DOHH2 (cell line): ENCODE data around the gene PIGZ.

Experiments used
- EZH2phosphoT487 ChIP-seq: fragments of 200-600 bp; sonication (generic); IDR thresholded peaks from 2 replicates; pipeline ENCODE4 v1.6.1; 2017; ENCODE audit warnings: borderline replicate concordance, mild to moderate bottlenecking, antibody characterized with exemption, low read length, moderate library complexity, mixed read lengths
- TF ChIP-seq, protein P1 (sequence below): fragments of 200-600 bp; sonication (generic); IDR thresholded peaks from one replicate; pipeline ENCODE4 v1.5.1; 2014; ENCODE audit warnings: antibody characterized with exemption, mild to moderate bottlenecking, low read depth, low read length; ENCODE audit not compliant: poor library complexity, severe bottlenecking

DNA sequence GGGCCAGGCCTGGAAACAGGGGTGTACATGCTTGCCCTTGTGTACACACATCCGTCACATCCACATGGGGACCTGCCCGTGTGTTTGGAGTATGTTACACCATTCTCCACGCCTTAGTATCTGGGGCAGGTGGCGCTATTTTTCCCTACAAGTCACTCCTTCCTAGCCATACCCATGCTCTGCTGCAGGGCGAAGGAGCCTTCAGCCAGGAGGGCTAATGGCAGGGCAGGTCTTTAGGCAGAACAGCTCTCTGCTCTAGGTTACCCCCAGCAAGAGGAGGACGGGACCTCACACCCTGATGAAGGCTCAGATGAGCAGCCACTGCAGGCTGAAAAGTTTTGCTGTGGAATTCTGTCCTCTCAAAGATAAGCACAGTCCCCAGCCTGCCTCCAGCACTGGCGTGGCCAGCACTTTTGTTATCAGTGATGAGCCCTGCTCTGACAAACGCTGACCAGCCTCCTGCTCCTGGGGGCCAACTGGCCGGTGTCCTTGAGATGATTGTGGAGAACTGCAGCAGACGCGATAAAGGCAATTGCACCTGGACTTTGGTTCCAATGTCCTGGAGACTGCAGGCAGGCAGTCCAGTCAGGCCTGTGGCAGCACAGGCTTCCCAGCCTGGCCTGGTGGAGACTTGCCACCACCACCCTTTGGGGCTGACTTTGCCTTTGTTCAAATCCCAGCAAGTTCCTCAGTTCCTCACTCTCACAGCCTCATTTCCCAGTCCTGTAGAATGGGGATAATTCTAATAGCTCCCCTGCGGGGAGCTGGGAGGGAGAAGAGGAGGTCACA is 19.8 kb upstream of the PIGZ start:
- TF ChIP-seq, protein P1, sequence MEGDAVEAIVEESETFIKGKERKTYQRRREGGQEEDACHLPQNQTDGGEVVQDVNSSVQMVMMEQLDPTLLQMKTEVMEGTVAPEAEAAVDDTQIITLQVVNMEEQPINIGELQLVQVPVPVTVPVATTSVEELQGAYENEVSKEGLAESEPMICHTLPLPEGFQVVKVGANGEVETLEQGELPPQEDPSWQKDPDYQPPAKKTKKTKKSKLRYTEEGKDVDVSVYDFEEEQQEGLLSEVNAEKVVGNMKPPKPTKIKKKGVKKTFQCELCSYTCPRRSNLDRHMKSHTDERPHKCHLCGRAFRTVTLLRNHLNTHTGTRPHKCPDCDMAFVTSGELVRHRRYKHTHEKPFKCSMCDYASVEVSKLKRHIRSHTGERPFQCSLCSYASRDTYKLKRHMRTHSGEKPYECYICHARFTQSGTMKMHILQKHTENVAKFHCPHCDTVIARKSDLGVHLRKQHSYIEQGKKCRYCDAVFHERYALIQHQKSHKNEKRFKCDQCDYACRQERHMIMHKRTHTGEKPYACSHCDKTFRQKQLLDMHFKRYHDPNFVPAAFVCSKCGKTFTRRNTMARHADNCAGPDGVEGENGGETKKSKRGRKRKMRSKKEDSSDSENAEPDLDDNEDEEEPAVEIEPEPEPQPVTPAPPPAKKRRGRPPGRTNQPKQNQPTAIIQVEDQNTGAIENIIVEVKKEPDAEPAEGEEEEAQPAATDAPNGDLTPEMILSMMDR: peak; percentile 52
- no peak for TF ChIP-seq EZH2phosphoT487
